Measurements from ENCODE around the gene ANKZF1.

ANKZF1 gene

DNA sequence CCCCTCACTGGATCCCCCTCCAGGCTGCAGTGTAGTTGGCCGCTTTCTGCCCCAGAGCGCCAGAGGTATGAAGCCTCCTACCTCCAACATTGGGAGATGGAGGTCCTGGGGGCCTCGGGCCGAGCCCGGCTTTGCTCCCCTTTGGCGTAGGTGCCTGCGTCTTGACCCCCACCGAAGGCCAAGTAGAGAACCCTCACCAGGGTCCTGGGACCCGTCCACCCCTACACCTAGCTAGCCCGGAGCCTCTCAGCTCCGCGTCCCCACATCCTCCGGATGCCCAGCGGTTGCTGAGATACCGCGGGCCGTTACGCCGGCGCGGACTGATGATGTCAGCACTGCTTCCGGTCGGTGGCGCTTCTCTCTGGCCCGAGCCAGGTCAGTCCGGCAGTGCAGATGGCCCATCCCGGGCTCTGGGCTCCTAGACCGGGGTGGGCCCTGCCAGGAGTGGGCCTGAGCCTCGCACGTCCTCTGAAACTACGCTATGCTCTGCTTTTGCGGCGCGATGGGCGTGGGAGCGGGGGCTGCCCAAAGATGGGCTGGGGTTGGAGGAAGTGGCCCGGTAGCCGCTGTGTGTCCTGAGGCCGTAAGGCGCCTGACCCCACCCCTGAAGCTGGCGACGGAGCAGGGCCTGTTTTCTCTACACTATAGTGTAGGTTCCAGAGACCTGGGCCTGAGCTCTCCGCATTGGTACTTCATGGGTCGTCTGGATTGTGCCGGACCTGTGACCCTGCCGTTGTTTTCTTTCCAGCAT is 15.7 kb downstream of the ANKZF1 start, which contains the start of the genes GLB1L and STK16:
Gene GLB1L, minus strand, starts transcription at position 297 of the 751 bp plus-strand sequence. CDS start 1,871 bp downstream, outside the sequence.
Gene STK16, plus strand, starts transcription at position 332 of the 751 bp plus-strand sequence. CDS start 521 bp downstream, outside the sequence.
- H3K4me3 ChIP-seq (ENCODE audit: low read depth, low read length): peak within 1 kb of the TSS; percentile 95
- TF ChIP-seq, protein P1, sequence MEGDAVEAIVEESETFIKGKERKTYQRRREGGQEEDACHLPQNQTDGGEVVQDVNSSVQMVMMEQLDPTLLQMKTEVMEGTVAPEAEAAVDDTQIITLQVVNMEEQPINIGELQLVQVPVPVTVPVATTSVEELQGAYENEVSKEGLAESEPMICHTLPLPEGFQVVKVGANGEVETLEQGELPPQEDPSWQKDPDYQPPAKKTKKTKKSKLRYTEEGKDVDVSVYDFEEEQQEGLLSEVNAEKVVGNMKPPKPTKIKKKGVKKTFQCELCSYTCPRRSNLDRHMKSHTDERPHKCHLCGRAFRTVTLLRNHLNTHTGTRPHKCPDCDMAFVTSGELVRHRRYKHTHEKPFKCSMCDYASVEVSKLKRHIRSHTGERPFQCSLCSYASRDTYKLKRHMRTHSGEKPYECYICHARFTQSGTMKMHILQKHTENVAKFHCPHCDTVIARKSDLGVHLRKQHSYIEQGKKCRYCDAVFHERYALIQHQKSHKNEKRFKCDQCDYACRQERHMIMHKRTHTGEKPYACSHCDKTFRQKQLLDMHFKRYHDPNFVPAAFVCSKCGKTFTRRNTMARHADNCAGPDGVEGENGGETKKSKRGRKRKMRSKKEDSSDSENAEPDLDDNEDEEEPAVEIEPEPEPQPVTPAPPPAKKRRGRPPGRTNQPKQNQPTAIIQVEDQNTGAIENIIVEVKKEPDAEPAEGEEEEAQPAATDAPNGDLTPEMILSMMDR (IDR thresholded peaks at IDR 0.05; ENCODE audit: low read depth, low read length): no peak
- DNase-seq (ENCODE audit: low read depth, low spot score): peak; percentile 94
- in situ Hi-C loops (cut with HindIII; ENCODE audit: low sequenced_read_pairs): no loop called here

DNA sequence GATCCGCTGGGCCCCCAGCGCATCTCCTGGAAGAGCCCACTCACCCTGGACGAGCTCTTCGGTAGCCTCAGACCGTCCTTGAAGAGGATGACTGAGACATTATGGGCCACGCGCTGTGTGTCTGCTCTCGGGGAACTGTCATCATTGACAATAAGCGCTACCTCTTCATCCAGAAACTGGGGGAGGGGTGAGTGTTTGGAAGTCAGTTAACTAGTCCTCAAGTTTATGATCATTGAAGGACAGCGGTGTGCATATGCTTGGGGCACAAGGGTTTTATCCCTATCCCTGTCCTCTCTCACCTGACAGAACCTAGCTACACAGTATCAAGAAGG is 16.3 kb downstream of the ANKZF1 start:
- DNase-seq (ENCODE audit: low read depth, low spot score): no peak
- in situ Hi-C loops (cut with HindIII; ENCODE audit: low sequenced_read_pairs): no loop called here
- TF ChIP-seq, protein P1 (IDR thresholded peaks at IDR 0.05; ENCODE audit: low read depth, low read length): no peak
- peak overlapping the region; percentile 95 for H3K4me3 ChIP-seq (ENCODE audit: low read depth, low read length)

DNA sequence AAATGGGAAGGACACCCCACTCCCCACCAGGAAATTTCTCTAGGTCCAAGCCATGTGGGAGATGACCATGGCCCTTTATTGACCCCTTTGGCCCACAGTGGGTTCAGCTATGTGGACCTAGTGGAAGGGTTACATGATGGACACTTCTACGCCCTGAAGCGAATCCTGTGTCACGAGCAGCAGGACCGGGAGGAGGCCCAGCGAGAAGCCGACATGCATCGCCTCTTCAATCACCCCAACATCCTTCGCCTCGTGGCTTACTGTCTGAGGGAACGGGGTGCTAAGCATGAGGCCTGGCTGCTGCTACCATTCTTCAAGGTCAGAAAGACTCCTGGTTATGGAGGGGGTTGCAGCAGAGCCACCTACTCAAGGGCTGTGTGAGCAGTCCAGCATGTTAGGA is 17.0 kb downstream of the ANKZF1 start:
- in situ Hi-C loops (cut with HindIII; ENCODE audit: low sequenced_read_pairs): no loop called here
- no peak for DNase-seq (ENCODE audit: low read depth, low spot score)
- H3K4me3 ChIP-seq (ENCODE audit: low read depth, low read length): no peak overlapping the region
- TF ChIP-seq, protein P1 (IDR thresholded peaks at IDR 0.05; ENCODE audit: low read depth, low read length): no peak

DNA sequence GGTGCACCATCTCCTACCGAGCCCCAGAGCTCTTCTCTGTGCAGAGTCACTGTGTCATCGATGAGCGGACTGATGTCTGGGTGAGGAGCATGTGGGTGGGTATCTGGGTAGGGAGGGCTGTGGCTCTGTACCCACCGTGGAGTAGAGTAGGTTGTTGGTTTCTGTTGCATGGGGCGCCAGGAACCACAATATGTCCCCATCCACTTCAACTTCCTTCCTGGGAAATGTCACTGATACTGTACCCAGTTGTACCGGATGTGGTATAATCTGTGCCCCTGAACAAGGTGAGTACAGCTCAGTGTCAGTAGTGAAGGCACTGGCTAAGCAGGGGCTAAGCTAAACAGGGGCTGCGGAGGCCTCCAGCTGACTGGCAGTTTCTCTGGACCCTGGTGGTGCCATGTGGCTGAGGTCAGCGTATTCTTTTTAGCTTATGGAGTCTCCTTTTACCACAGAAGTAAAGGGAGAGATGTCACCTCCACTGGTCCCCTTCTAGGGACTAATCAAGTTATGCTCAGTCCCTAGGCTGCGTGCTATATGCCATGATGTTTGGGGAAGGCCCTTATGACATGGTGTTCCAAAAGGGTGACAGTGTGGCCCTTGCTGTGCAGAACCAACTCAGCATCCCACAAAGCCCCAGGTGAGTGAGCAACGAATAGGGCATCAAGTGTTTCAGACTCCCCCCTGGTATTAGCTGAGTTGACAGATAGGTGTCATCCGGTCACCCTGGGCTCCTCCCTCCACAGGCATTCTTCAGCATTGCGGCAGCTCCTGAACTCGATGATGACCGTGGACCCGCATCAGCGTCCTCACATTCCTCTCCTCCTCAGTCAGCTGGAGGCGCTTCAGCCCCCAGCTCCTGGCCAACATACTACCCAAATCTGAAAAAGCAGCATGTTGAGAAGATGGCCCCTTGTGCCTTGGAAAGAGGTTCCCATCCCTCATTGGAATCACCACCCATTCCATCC is 18.4 kb downstream of the ANKZF1 start:
- no peak for DNase-seq (ENCODE audit: low read depth, low spot score)
- no peak overlapping the region for H3K4me3 ChIP-seq (ENCODE audit: low read depth, low read length)
- TF ChIP-seq, protein P1 (IDR thresholded peaks at IDR 0.05; ENCODE audit: low read depth, low read length): no peak
- in situ Hi-C loops (cut with HindIII; ENCODE audit: low sequenced_read_pairs): no loop called here

DNA sequence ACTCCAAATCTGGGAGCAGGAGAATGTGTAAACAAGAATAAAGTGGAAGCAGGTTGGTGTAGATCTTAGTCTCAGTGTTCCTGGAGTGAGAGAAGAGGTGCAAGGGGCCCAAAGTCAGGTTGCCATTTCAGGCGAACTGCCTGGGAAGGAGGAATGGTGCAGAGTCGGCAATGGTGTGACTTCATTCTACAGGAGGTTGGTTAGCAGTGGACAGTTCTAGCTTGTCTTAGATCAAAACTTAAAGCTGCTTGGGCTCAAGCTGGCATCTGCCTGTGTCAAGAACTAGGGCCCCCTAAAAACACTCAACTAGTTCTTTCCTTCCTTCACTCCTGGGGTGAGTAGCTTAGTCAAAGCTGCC is 19.2 kb downstream of the ANKZF1 start:
- H3K4me3 ChIP-seq (ENCODE audit: low read depth, low read length): no peak overlapping the region
- in situ Hi-C loops (cut with HindIII; ENCODE audit: low sequenced_read_pairs): no loop called here
- TF ChIP-seq, protein P1 (IDR thresholded peaks at IDR 0.05; ENCODE audit: low read depth, low read length): no peak
- DNase-seq (ENCODE audit: low read depth, low spot score): no peak

DNA sequence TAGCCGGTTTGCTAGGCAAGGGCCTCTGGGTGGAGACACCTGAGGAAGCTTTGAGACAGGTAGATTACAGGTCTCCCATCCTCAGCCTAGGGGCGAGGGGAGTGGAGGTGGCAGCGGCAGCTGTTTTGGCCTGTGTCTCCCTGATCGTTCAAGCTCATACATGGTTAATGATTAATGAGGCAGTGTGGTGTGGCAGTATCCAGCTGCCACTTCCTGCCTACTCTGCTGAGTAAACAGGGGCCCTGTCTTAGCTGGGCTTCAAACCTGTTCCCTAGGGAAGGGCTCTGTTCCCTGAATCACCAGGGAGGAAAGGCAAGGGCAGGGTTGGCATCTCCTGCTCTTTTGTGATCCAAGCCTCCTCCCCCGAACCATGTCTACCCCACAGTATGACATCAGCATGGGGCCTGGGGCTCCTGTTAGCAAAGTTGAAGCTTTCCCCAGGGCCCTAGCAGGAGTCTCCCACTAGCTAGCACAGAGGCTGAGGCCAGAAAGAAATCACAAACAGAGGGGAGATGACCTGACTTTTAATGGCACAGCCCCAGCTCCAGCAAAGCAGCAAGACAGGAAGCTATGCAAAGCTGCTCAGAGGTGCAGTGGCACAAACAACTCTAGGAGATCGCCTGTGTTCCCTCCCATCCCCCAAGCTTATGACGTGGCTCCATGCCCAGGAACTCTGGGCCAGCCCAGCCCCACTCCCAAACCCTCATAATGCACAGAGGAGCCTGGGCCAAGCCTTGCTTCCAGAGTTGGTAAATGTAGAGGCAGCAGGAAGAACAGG is 19.8 kb downstream of the ANKZF1 start:
- in situ Hi-C loops (cut with HindIII; ENCODE audit: low sequenced_read_pairs): no loop called here
- no peak overlapping the region for H3K4me3 ChIP-seq (ENCODE audit: low read depth, low read length)
- TF ChIP-seq, protein P1 (IDR thresholded peaks at IDR 0.05; ENCODE audit: low read depth, low read length): no peak
- peak; percentile 68 for DNase-seq (ENCODE audit: low read depth, low spot score)

All from astrocyte of the spinal cord (primary cell).